SW 1271 (cell line): ENCODE results near the gene CCNL1.

Experiments
- DNase-seq, 2 experiments: peaks; one replicate each; lab custom pipeline; 2025; lab: John Stamatoyannopoulos, UW

The CCNL1 gene

GRCh38 chr3:157145606-157146322, 14.2 kb downstream of the CCNL1 start:
- DNase-seq: no peak

GRCh38 chr3:157142315-157142714, 17.6 kb downstream of the CCNL1 start:
- DNase-seq: no peak

- no peak for DNase-seq
Observed at GRCh38 chr3:157139938-157140534, 19.9 kb downstream of the CCNL1 start.

GRCh38 chr3:157136647-157137387, 23.1 kb downstream of the CCNL1 start:
- no peak for DNase-seq

- DNase-seq: no peak
Observed at GRCh38 chr3:157135671-157136396, 24.1 kb downstream of the CCNL1 start.

GRCh38 chr3:157134620-157135191, 25.2 kb downstream of the CCNL1 start:
- no peak for DNase-seq

- DNase-seq: no peak
Observed at GRCh38 chr3:157133434-157134320, 26.3 kb downstream of the CCNL1 start.

GRCh38 chr3:157132936-157133335, 27.0 kb downstream of the CCNL1 start:
- no peak for DNase-seq

GRCh38 chr3:157132341-157132740, 27.6 kb downstream of the CCNL1 start:
- DNase-seq: no peak

- DNase-seq: no peak
Observed at GRCh38 chr3:157131861-157132260, 28.1 kb downstream of the CCNL1 start.

- DNase-seq: no peak
Observed at GRCh38 chr3:157130467-157131251, 29.3 kb downstream of the CCNL1 start.

GRCh38 chr3:157129803-157130466, 30.0 kb downstream of the CCNL1 start:
- DNase-seq: no peak

GRCh38 chr3:157128771-157129681, 30.9 kb downstream of the CCNL1 start:
- DNase-seq: no peak

GRCh38 chr3:157127831-157128767, 31.8 kb downstream of the CCNL1 start:
- peak in 1 of 2 experiments; percentile 19 for DNase-seq

- no peak for DNase-seq
Observed at GRCh38 chr3:157127268-157127667, 32.7 kb downstream of the CCNL1 start.

GRCh38 chr3:157126365-157126764, 33.6 kb downstream of the CCNL1 start:
- DNase-seq: no peak

- DNase-seq: no peak
Observed at GRCh38 chr3:157125101-157125500, 34.8 kb downstream of the CCNL1 start.
